Skeletal muscle tissue (tissue), 4 donors: Measurements from ENCODE around the gene DPCD. TPM values are rescaled to one million over a fixed set of nuclear protein-coding genes. Genes with fewer than 3 reads are reported as not detected.

Source experiments
- H3K27ac ChIP-seq: one replicate; pipeline ENCODE4 v1.7.0; 2013; ENCODE audit warnings: mild to moderate bottlenecking, low read depth, low read length, inconsistent platforms
- H3K27me3 ChIP-seq, 3 donors: one replicate each; pipeline ENCODE4 v1.7.0; 2013; ENCODE audit warnings: low read length in 3 of 3; ENCODE audit not compliant: control insufficient read depth in 3 of 3, insufficient read depth in 3 of 3
- H3K36me3 ChIP-seq, 3 donors: one replicate each; pipeline ENCODE4 v1.7.0; 2013; ENCODE audit warnings: low read length in 3 of 3; ENCODE audit not compliant: control insufficient read depth in 3 of 3, insufficient read depth in 3 of 3
- H3K4me1 ChIP-seq, 3 donors: one replicate each; pipeline ENCODE4 v1.7.0; 2013; ENCODE audit warnings: low read length in 3 of 3, mild to moderate bottlenecking in 3 of 3; ENCODE audit not compliant: control insufficient read depth in 3 of 3, insufficient read depth in 3 of 3
- H3K4me3 ChIP-seq, 3 donors: one replicate each; pipeline ENCODE4 v1.7.0; 2013; ENCODE audit warnings: low read length in 3 of 3
- H3K9ac ChIP-seq, 3 donors: one replicate each; pipeline ENCODE4 v1.7.0; 2013; ENCODE audit warnings: low read length in 3 of 3, mild to moderate bottlenecking in 3 of 3, moderate library complexity in 2 of 3, low read depth in 1 of 3
- H3K9me3 ChIP-seq, 3 donors: one replicate each; pipeline ENCODE4 v1.7.0; 2013; ENCODE audit warnings: low read length in 3 of 3; ENCODE audit not compliant: control insufficient read depth in 3 of 3
- total RNA-seq: library from RNA; depleted of rRNA; stranded (reverse); fragments of >200 nt; gene quantifications from one replicate; pipeline ENCODE4 v1.2.3, GENCODE V29; 2014
- donor health status: Osteomylitis.

The DPCD gene
- total RNA-seq, 1 donor from 2014 or later = 20.4 TPM

- no peak overlapping the region for H3K27ac ChIP-seq
- H3K4me1 ChIP-seq = no peaks in the 10 kb centered on the region
- H3K4me3 ChIP-seq = no peak overlapping the region
- H3K9ac ChIP-seq = no peak overlapping the region
- peaks cover 12 to 53% (median 28%) of the 10 kb centered on the region in 3 donors for H3K27me3 ChIP-seq
- H3K36me3 ChIP-seq = peaks cover 0 to 5% (median 0%) of the 10 kb centered on the region in 3 donors
- H3K9me3 ChIP-seq = no peaks in the 10 kb centered on the region
Measured at GRCh38 chr10:101560298-101561067, 27.6 kb upstream of the DPCD start.

GRCh38 chr10:101561068-101561915 lies 26.8 kb upstream of the DPCD start:
- Histone ChIP-seq H3K27me3 (peaks cover 18 to 61% (median 33%) of the 10 kb centered on the region in 3 donors), H3K27ac (no peak overlapping the region), H3K4me3 (no peak overlapping the region), H3K4me1 (peaks cover 1 to 2% (median 2%) of the 10 kb centered on the region in 3 donors), H3K9me3 (no peaks in the 10 kb centered on the region), H3K9ac (no peak overlapping the region), H3K36me3 (no peaks in the 10 kb centered on the region)

GRCh38 chr10:101562231-101562630 lies 25.9 kb upstream of the DPCD start:
- peaks cover 3 to 7% (median 4%) of the 10 kb centered on the region in 3 donors for H3K4me1 ChIP-seq
- H3K9ac ChIP-seq = no peak overlapping the region
- H3K4me3 ChIP-seq = no peak overlapping the region
- H3K36me3 ChIP-seq = no peaks in the 10 kb centered on the region
- H3K9me3 ChIP-seq = no peaks in the 10 kb centered on the region
- H3K27me3 ChIP-seq = peaks cover 26 to 70% (median 41%) of the 10 kb centered on the region in 3 donors
- H3K27ac ChIP-seq = no peak overlapping the region

- Histone ChIP-seq H3K27me3 (peaks cover 33 to 77% (median 46%) of the 10 kb centered on the region in 3 donors), H3K4me1 (peaks cover 3 to 7% (median 4%) of the 10 kb centered on the region in 3 donors), H3K9ac (no peak overlapping the region), H3K9me3 (no peaks in the 10 kb centered on the region), H3K4me3 (no peak overlapping the region), H3K36me3 (no peaks in the 10 kb centered on the region), H3K27ac (no peak overlapping the region)
Measured at GRCh38 chr10:101563007-101563406, 25.1 kb upstream of the DPCD start.

- Histone ChIP-seq H3K4me1 (peaks cover 3 to 7% (median 4%) of the 10 kb centered on the region in 3 donors), H3K36me3 (no peaks in the 10 kb centered on the region), H3K9ac (no peak overlapping the region), H3K27ac (no peak overlapping the region), H3K9me3 (no peaks in the 10 kb centered on the region), H3K27me3 (peaks cover 39 to 83% (median 46%) of the 10 kb centered on the region in 3 donors), H3K4me3 (no peak overlapping the region)
Measured at GRCh38 chr10:101563497-101564040, 24.6 kb upstream of the DPCD start.

- Histone ChIP-seq H3K9me3 (no peaks in the 10 kb centered on the region), H3K27me3 (peaks cover 47 to 86% (median 48%) of the 10 kb centered on the region in 3 donors), H3K4me3 (no peak overlapping the region), H3K4me1 (peaks cover 3 to 7% (median 5%) of the 10 kb centered on the region in 3 donors), H3K36me3 (no peaks in the 10 kb centered on the region), H3K9ac (no peak overlapping the region), H3K27ac (no peak overlapping the region)
Measured at GRCh38 chr10:101564490-101564991, 23.6 kb upstream of the DPCD start.

GRCh38 chr10:101565370-101565900 lies 22.7 kb upstream of the DPCD start:
- no peak overlapping the region for H3K27ac ChIP-seq
- no peak overlapping the region for H3K4me3 ChIP-seq
- no peak overlapping the region for H3K9ac ChIP-seq
- H3K4me1 ChIP-seq = peaks cover 8 to 13% (median 12%) of the 10 kb centered on the region in 3 donors
- H3K36me3 ChIP-seq = no peaks in the 10 kb centered on the region
- H3K9me3 ChIP-seq = no peaks in the 10 kb centered on the region
- peaks cover 48 to 84% (median 52%) of the 10 kb centered on the region in 3 donors for H3K27me3 ChIP-seq

- H3K9me3 ChIP-seq = no peaks in the 10 kb centered on the region
- peak overlapping the region in 1 of 3 donors; percentile 25 for H3K9ac ChIP-seq
- peaks cover 45 to 81% (median 52%) of the 10 kb centered on the region in 3 donors for H3K27me3 ChIP-seq
- no peak overlapping the region for H3K27ac ChIP-seq
- H3K4me3 ChIP-seq = no peak overlapping the region
- H3K4me1 ChIP-seq = peaks cover 13 to 18% (median 17%) of the 10 kb centered on the region in 3 donors
- H3K36me3 ChIP-seq = no peaks in the 10 kb centered on the region
Measured at GRCh38 chr10:101565936-101566332, 22.2 kb upstream of the DPCD start.

- Histone ChIP-seq H3K9me3 (no peaks in the 10 kb centered on the region), H3K36me3 (no peaks in the 10 kb centered on the region), H3K4me3 (peak overlapping the region in 1 of 3 donors; percentile 46), H3K4me1 (peaks cover 14 to 20% (median 18%) of the 10 kb centered on the region in 3 donors), H3K27ac (no peak overlapping the region), H3K9ac (peak overlapping the region in 1 of 3 donors; percentile 25), H3K27me3 (peaks cover 48 to 75% (median 52%) of the 10 kb centered on the region in 3 donors)
Measured at GRCh38 chr10:101566333-101567164, 21.6 kb upstream of the DPCD start.
